Karpas-422 (cell line): ENCODE measurements around the gene RESF1. TPM values are rescaled to one million over a fixed set of nuclear protein-coding genes. Genes with fewer than 3 reads are reported as not detected.

Source experiments
- DNase-seq: peaks from one replicate; pipeline ENCODE4 v3.0.0-alpha.2; 2015
- H2AFZ ChIP-seq: fragments of 200-600 bp; sonication (generic); 2 replicates; pipeline ENCODE4 v1.6.1; 2014; ENCODE audit warnings: antibody characterized with exemption, low read length, mixed read lengths
- H3K27ac ChIP-seq: fragments of 200-600 bp; sonication (generic); 2 replicates; pipeline ENCODE4 v1.5.1; 2014; ENCODE audit warnings: mild to moderate bottlenecking, low read length, moderate library complexity
- H3K27me3 ChIP-seq: fragments of 200-600 bp; sonication (generic); 2 replicates; pipeline ENCODE4 v1.6.1; 2014; ENCODE audit warnings: low read length, mixed read lengths
- H3K36me3 ChIP-seq: fragments of 200-600 bp; sonication (generic); 2 replicates; pipeline ENCODE4 v1.6.1; 2014; ENCODE audit warnings: low read length, mixed read lengths; ENCODE audit not compliant: insufficient read depth
- H3K4me1 ChIP-seq: fragments of 200-600 bp; sonication (generic); 2 replicates; pipeline ENCODE4 v1.6.1; 2014; ENCODE audit warnings: mild to moderate bottlenecking, low read length, mixed read lengths
- H3K4me2 ChIP-seq: fragments of 200-600 bp; sonication (generic); 2 replicates; pipeline ENCODE4 v1.6.1; 2014; ENCODE audit warnings: low read length, low read depth, mild to moderate bottlenecking; ENCODE audit not compliant: poor library complexity, severe bottlenecking
- H3K4me3 ChIP-seq: fragments of 200-600 bp; sonication (generic); 2 replicates; pipeline ENCODE4 v1.5.1; 2014; ENCODE audit warnings: mild to moderate bottlenecking, antibody characterized with exemption, low read length, mixed read lengths
- H3K79me2 ChIP-seq: fragments of 200-600 bp; sonication (generic); 2 replicates; pipeline ENCODE4 v1.6.1; 2014; ENCODE audit warnings: mild to moderate bottlenecking, low read length, mixed read lengths
- H3K9ac ChIP-seq: fragments of 200-600 bp; sonication (generic); 2 replicates; pipeline ENCODE4 v1.6.0; 2014; ENCODE audit warnings: low read length
- H3K9me2 ChIP-seq: fragments of 200-600 bp; sonication (generic), shearing (Covaris generic); replicated peaks from 2 replicates; pipeline ENCODE4 v1.6.0; 2014; ENCODE audit warnings: mild to moderate bottlenecking, low read length, moderate library complexity; ENCODE audit not compliant: insufficient read depth
- H3K9me3 ChIP-seq: fragments of 300-700, 200-600 bp; sonication (generic); 2 replicates; pipeline ENCODE4 v1.6.1; 2014; ENCODE audit warnings: low read length, mixed read lengths
- H4K20me1 ChIP-seq: fragments of 200-600 bp; sonication (generic); 2 replicates; pipeline ENCODE4 v1.6.1; 2014; ENCODE audit warnings: mild to moderate bottlenecking, antibody characterized with exemption, low read length, low read depth; ENCODE audit not compliant: insufficient read depth
- total RNA-seq: library from RNA; depleted of rRNA; stranded (reverse); fragments of >200 nt; shearing (Covaris generic); gene quantifications from 2 replicates; pipeline ENCODE4 v1.2.3, GENCODE V29; 2014; ENCODE audit warnings: low replicate concordance; rRNA removed

The RESF1 gene, protein sequence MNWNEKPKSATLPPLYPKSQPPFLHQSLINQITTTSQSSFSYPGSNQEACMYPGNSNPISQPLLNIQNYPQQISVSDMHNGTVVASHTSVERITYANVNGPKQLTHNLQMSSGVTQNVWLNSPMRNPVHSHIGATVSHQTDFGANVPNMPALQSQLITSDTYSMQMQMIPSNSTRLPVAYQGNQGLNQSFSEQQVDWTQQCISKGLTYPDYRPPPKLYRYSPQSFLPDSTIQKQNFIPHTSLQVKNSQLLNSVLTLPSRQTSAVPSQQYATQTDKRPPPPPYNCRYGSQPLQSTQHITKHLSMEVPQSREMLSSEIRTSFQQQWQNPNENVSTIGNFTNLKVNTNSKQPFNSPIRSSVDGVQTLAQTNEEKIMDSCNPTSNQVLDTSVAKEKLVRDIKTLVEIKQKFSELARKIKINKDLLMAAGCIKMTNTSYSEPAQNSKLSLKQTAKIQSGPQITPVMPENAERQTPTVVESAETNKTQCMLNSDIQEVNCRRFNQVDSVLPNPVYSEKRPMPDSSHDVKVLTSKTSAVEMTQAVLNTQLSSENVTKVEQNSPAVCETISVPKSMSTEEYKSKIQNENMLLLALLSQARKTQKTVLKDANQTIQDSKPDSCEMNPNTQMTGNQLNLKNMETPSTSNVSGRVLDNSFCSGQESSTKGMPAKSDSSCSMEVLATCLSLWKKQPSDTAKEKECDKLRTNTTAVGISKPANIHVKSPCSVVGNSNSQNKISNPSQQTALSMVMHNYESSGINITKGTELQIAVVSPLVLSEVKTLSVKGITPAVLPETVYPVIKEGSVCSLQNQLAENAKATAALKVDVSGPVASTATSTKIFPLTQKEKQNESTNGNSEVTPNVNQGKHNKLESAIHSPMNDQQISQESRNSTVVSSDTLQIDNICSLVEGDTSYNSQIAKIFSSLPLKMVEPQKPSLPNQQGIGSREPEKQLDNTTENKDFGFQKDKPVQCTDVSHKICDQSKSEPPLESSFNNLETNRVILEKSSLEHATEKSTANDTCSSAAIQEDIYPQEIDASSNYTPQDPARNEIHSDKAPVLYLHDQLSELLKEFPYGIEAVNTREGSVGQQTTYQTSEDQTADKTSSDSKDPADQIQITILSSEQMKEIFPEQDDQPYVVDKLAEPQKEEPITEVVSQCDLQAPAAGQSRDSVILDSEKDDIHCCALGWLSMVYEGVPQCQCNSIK (N-terminal part only)
- 8.8 and 14.0 TPM in 2 replicates for total RNA-seq

DNA sequence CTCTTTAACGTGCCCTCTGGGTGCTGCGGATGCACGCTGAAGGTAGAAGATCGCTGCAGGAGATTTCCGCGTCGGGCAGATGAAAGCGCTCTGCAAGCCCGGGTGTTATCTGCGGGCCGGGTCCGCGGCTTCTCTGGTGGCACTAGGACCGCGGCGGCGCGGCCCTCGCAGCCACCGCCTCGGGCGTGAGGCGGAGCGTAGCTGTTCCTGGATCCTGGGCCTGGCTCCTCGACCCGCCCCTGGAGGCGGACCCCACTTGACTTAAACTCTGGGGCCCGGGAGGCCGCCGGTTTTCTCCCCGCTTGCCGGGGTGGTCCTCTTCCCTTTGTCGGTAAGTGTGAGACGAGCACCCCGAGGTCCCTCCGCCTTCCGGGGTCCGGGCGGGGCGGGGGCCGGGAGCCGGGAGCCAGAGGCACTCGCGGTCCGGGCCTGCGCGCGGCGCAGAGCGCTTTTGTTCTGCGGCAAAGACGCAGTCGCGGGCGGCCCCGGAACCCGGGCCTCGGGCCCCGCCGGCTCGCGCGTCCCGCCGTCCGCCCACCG lies at the start of gene RESF1:
Gene RESF1, plus strand, starts transcription at position 255 of the 540 bp plus-strand sequence. CDS start 21,541 bp downstream, outside the sequence.
- H3K79me2 ChIP-seq: no peaks in the 10 kb centered on the region
- peak within 1 kb of the TSS; percentile 63 for H3K9ac ChIP-seq
- H4K20me1 ChIP-seq: peaks cover 9% of the 10 kb centered on the region; the same call in 1 of the 2 replicates
- H3K27me3 ChIP-seq: no peaks in the 10 kb centered on the region
- DNase-seq: peak; percentile 93
- peaks cover 21% of the 10 kb centered on the region for H3K4me1 ChIP-seq
- peak within 1 kb of the TSS; percentile 69 for H3K4me3 ChIP-seq
- H3K9me3 ChIP-seq: no peaks in the 10 kb centered on the region
- no peaks in the 10 kb centered on the region for H3K36me3 ChIP-seq
- H3K9me2 ChIP-seq: no peaks in the 10 kb centered on the region
- H3K27ac ChIP-seq: 0 out of 2 replicates have a peak within 1 kb of the TSS, but pooled peaks have one; percentile 9
- peak within 1 kb of the TSS; percentile 80 for H3K4me2 ChIP-seq
- H2AFZ ChIP-seq: peak within 1 kb of the TSS; percentile 84

- Histone ChIP-seq H3K27ac (no peak overlapping the region), H3K27me3 (no peaks in the 10 kb centered on the region), H3K9me3 (no peaks in the 10 kb centered on the region), H3K4me3 (no peak overlapping the region), H3K79me2 (no peaks in the 10 kb centered on the region), H3K4me1 (no peaks in the 10 kb centered on the region), H3K4me2 (no peak overlapping the region), H3K9me2 (no peaks in the 10 kb centered on the region), H2AFZ (no peak overlapping the region), H3K36me3 (no peaks in the 10 kb centered on the region), H4K20me1 (no peaks in the 10 kb centered on the region), H3K9ac (no peak overlapping the region)
- DNase-seq: no peak
These were observed 44.3 kb upstream of the RESF1 start for GRCh38 chr12:31914927-31915326.

DNA sequence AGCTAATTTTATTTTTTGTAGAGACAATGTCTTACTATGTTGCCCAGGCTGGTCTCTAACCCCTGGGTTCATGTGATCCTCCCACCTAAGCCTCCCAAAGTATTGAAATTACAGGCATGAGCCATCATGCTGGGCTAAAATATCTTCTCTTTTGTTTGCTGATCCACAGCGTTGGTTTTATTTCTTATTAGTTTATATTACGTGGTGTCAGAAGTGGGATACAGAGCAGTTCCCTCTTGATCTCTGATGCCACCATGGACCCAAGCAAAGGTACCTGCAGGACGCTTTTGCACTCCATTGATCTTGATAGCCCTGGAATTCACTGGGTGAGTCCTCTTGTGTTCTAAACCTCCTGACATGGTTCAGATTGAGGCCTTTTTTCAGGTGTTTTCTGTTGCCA lies 43.8 kb upstream of the RESF1 start:
- no peaks in the 10 kb centered on the region for H3K9me2 ChIP-seq
- no peak overlapping the region for H3K9ac ChIP-seq
- H3K27me3 ChIP-seq: no peaks in the 10 kb centered on the region
- H4K20me1 ChIP-seq: no peaks in the 10 kb centered on the region
- H2AFZ ChIP-seq: no peak overlapping the region
- H3K4me3 ChIP-seq: no peak overlapping the region
- DNase-seq: no peak
- H3K36me3 ChIP-seq: no peaks in the 10 kb centered on the region
- no peak overlapping the region for H3K4me2 ChIP-seq
- no peaks in the 10 kb centered on the region for H3K9me3 ChIP-seq
- H3K79me2 ChIP-seq: no peaks in the 10 kb centered on the region
- H3K4me1 ChIP-seq: no peaks in the 10 kb centered on the region
- H3K27ac ChIP-seq: no peak overlapping the region

DNA sequence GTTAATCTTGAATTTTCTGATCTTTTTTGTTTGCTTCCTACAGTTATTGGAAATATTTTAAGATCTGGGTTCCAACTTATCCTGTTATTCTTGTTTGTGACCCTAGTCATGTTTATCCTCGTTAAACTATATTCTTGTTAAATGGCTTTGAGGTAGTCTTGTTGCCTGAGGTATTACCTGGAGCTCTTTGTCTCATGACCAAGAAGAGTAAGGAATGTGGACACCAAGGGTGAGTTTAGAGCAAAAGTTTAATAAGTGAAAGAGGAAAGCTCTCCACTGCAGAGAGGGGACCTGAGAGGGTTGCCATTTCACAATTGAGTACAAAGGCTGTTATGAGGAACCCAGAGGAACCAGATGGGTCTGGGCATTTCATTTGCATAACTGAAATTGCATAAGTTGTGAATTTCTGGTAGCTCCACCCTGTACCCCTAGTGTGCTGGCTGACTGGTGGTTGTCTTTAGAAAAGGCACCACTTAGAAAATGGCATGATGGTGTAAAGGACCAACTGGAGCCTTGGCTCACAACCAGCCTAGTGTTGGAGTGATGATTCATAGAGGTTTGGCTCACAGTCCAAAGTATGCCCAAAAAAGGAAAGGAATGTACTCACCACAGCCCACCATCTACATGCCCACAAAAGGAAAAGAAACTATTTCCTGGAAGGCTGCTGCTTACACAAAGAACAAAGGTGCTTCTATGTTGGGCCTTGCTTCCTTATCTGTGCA lies 36.7 kb upstream of the RESF1 start:
- Histone ChIP-seq H2AFZ (no peak overlapping the region), H4K20me1 (no peaks in the 10 kb centered on the region), H3K27me3 (no peaks in the 10 kb centered on the region), H3K79me2 (no peaks in the 10 kb centered on the region), H3K9me3 (peaks cover 19% of the 10 kb centered on the region), H3K4me3 (no peak overlapping the region), H3K4me2 (no peak overlapping the region), H3K27ac (no peak overlapping the region), H3K36me3 (no peaks in the 10 kb centered on the region), H3K9ac (no peak overlapping the region), H3K4me1 (no peaks in the 10 kb centered on the region), H3K9me2 (no peaks in the 10 kb centered on the region)
- DNase-seq: no peak

GRCh38 chr12:31923063-31923412 lies 36.2 kb upstream of the RESF1 start:
- H3K4me3 ChIP-seq: no peak overlapping the region
- no peak for DNase-seq
- H3K36me3 ChIP-seq: no peaks in the 10 kb centered on the region
- H3K4me1 ChIP-seq: no peaks in the 10 kb centered on the region
- H4K20me1 ChIP-seq: no peaks in the 10 kb centered on the region
- H3K9ac ChIP-seq: no peak overlapping the region
- no peaks in the 10 kb centered on the region for H3K27me3 ChIP-seq
- no peaks in the 10 kb centered on the region for H3K9me2 ChIP-seq
- H3K27ac ChIP-seq: no peak overlapping the region
- H3K9me3 ChIP-seq: peaks cover 19% of the 10 kb centered on the region
- H3K4me2 ChIP-seq: no peak overlapping the region
- H3K79me2 ChIP-seq: no peaks in the 10 kb centered on the region
- H2AFZ ChIP-seq: no peak overlapping the region

DNA sequence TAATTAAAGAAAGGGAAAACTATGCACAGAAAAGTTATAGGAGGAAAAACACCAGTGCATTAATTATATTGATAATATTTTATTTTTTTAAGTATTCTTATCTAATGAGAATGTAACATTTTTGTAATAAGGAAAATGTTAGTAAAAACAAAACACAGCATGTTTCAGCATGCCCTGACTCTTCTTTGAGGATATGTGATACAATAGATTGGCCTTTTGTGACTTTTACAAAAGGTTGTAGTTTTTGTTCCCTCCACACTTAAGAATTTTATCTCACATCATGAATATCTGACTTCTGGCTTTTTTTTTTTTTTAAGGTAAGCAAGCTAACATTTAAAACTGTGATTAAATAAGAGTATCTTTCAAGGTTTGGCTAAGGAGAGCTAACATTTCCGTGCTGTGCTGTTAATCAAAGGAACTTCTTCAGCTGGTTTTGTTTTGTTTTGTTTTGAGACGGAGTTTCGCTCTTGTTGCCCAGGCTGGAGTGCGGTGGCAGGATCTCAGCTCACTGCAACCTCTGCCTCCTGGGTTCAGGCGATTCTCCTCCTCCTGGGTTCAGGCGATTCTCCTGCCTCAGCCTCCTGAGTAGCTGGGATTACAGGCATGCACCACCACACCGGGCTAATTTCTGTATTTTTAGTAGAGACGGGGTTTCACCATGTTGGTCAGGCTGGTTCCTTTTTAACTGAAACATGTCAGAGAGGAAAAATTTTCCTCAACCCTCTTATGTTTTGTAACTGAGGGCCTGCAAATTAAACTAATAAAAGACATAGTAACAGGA lies 30.8 kb upstream of the RESF1 start:
- no peak for DNase-seq
- Histone ChIP-seq H3K79me2 (no peaks in the 10 kb centered on the region), H3K4me2 (no peak overlapping the region), H3K36me3 (no peaks in the 10 kb centered on the region), H3K27ac (no peak overlapping the region), H4K20me1 (no peaks in the 10 kb centered on the region), H3K4me3 (no peak overlapping the region), H2AFZ (no peak overlapping the region), H3K9me2 (no peaks in the 10 kb centered on the region), H3K4me1 (0 out of 2 replicates have a peak, but pooled peaks cover 3% of the 10 kb centered on the region), H3K27me3 (no peaks in the 10 kb centered on the region), H3K9ac (no peak overlapping the region), H3K9me3 (peaks cover 5% of the 10 kb centered on the region; the same call in 1 of the 2 replicates)

DNA sequence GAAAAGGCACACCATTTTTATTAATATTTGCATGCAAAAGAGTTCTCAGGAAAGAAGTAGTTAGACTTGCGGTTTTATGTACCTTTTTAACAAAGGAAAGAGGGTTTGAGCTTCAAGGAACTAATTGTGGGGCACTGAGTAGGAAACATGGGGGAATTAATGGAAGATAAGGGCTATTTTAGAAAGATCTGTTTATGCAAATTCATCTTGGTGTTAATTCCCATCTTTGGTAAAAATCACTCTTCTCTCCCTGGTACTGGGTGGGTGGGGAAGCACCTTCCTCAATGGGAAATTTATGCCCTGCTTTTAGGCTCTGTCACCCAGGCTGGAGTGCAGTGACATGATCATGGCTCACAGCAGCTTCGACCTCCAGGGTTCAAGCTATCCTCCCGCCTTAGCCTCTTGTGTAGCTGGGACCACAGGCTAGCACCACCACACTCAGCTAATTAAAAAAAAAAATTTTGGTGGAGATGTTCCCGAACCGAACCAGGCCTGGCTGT lies 30.1 kb upstream of the RESF1 start:
- Histone ChIP-seq H3K36me3 (no peaks in the 10 kb centered on the region), H3K79me2 (no peaks in the 10 kb centered on the region), H3K27me3 (no peaks in the 10 kb centered on the region), H3K9me2 (no peaks in the 10 kb centered on the region), H3K9me3 (no peaks in the 10 kb centered on the region), H3K4me1 (0 out of 2 replicates have a peak, but pooled peaks cover 3% of the 10 kb centered on the region), H3K27ac (no peak overlapping the region), H4K20me1 (no peaks in the 10 kb centered on the region), H3K9ac (no peak overlapping the region), H2AFZ (no peak overlapping the region), H3K4me3 (no peak overlapping the region), H3K4me2 (no peak overlapping the region)
- no peak for DNase-seq
